HEK293 (cell line): Measurements from ENCODE around the gene TRAPPC2L.

Experiments used
- CTCF ChIA-PET: fragments of 350-600 bp; formaldehyde crosslinking; extraction: SDS; loops from one replicate; lab custom pipeline; 2021; ENCODE audit warnings: antibody characterized with exemption; lab: Yijun Ruan, JAX
- POLR2A ChIA-PET: fragments of 300-600 bp; formaldehyde crosslinking; extraction: SDS; loops from one replicate; lab custom pipeline; 2020; ENCODE audit warnings: antibody characterized with exemption, inconsistent platforms; lab: Yijun Ruan, JAX
- H3K27ac ChIP-seq: fragments of 200-500 bp; sonication (Bioruptor generic); 2 replicates; pipeline ENCODE4 v1.5.1; 2014; ENCODE audit warnings: low read depth, low read length, control low read depth, inconsistent platforms; ENCODE audit errors: extremely low read depth
- H3K36me3 ChIP-seq, 2 experiments: fragments of 200-500 bp in 1 of 2; sonication (Bioruptor generic) in 1 of 2; 1 replicate in 1 of 2; 2 replicates in 1 of 2; pipeline ENCODE4 v1.5.1; 2014 to 2017; ENCODE audit warnings: inconsistent platforms in 2 of 2, low read length in 2 of 2; ENCODE audit not compliant: control insufficient read depth in 2 of 2, insufficient read depth in 1 of 2
- H3K4me1 ChIP-seq: fragments of 200-500 bp; sonication (Bioruptor generic); 2 replicates; pipeline ENCODE4 v1.5.1; 2014; ENCODE audit warnings: mild to moderate bottlenecking, low read length, inconsistent platforms; ENCODE audit not compliant: control insufficient read depth, insufficient read depth
- H3K4me3 ChIP-seq: 2 replicates; pipeline ENCODE4 v1.5.1; 2011; ENCODE audit warnings: low read depth, mild to moderate bottlenecking, control low read depth, low read length, moderate library complexity
- H3K9me3 ChIP-seq: fragments of 200-500 bp; sonication (Bioruptor generic); 2 replicates; pipeline ENCODE4 v1.5.1; 2014; ENCODE audit warnings: low read depth, low read length, inconsistent platforms; ENCODE audit not compliant: control insufficient read depth, insufficient read depth
- BCL11A ChIP-seq: fragments of 450-650 bp; formaldehyde crosslinking; IDR thresholded peaks from 2 replicates; pipeline ENCODE4 v1.5.1; 2016; ENCODE audit warnings: low read depth, missing biosample characterization, missing genetic modification characterization
- OVOL3 ChIP-seq: fragments of 450-650 bp; formaldehyde crosslinking; IDR thresholded peaks from 2 replicates; pipeline ENCODE4 v1.5.1; 2016; ENCODE audit warnings: missing biosample characterization, missing genetic modification characterization
- ZBTB10 ChIP-seq: fragments of 450-650 bp; formaldehyde crosslinking; IDR thresholded peaks from 2 replicates; pipeline ENCODE4 v1.5.1; 2016; ENCODE audit warnings: missing biosample characterization, missing genetic modification characterization
- ZBTB6 ChIP-seq: fragments of 450-650 bp; formaldehyde crosslinking; IDR thresholded peaks from 2 replicates; pipeline ENCODE4 v1.5.1; 2017; ENCODE audit warnings: missing biosample characterization, missing genetic modification characterization
- ZBTB7A ChIP-seq: fragments of 450-650 bp; formaldehyde crosslinking; IDR thresholded peaks from 2 replicates; pipeline ENCODE4 v1.5.1; 2016; ENCODE audit warnings: low read depth, missing biosample characterization, missing genetic modification characterization
- ZIC2 ChIP-seq: fragments of 450-650 bp; formaldehyde crosslinking; IDR thresholded peaks from 2 replicates; pipeline ENCODE4 v1.5.1; 2016; ENCODE audit warnings: missing biosample characterization, missing genetic modification characterization
- ZNF112 ChIP-seq: fragments of 450-650 bp; formaldehyde crosslinking; IDR thresholded peaks from 2 replicates; pipeline ENCODE4 v1.5.0; 2017; ENCODE audit warnings: missing biosample characterization, missing genetic modification characterization
- ZNF132 ChIP-seq: fragments of 450-650 bp; formaldehyde crosslinking; IDR thresholded peaks from 2 replicates; pipeline ENCODE4 v1.5.1; 2017; ENCODE audit warnings: missing biosample characterization, missing genetic modification characterization, borderline replicate concordance
- ZNF335 ChIP-seq: fragments of 450-650 bp; formaldehyde crosslinking; conservative IDR thresholded peaks from 2 replicates; pipeline ENCODE4 v1.5.1; 2016; ENCODE audit warnings: missing biosample characterization, missing genetic modification characterization
- ZNF391 ChIP-seq: fragments of 450-650 bp; formaldehyde crosslinking; IDR thresholded peaks from 2 replicates; pipeline ENCODE4 v1.5.1; 2016; ENCODE audit warnings: low read depth, missing biosample characterization, missing genetic modification characterization, borderline replicate concordance
- ZNF398 ChIP-seq: fragments of 450-650 bp; formaldehyde crosslinking; IDR thresholded peaks from 2 replicates; pipeline ENCODE4 v1.5.1; 2017; ENCODE audit warnings: missing biosample characterization, missing genetic modification characterization
- ZNF514 ChIP-seq: fragments of 450-650 bp; formaldehyde crosslinking; IDR thresholded peaks from 2 replicates; pipeline ENCODE4 v1.5.1; 2016; ENCODE audit warnings: missing biosample characterization, missing genetic modification characterization
- ZNF544 ChIP-seq: fragments of 450-650 bp; formaldehyde crosslinking; IDR thresholded peaks from 2 replicates; pipeline ENCODE4 v1.5.0; 2017; ENCODE audit warnings: missing biosample characterization, missing genetic modification characterization
- ZNF660 ChIP-seq: fragments of 450-650 bp; IDR thresholded peaks from 2 replicates; pipeline ENCODE4 v1.5.1; 2018; ENCODE audit warnings: missing biosample characterization, mild to moderate bottlenecking, missing genetic modification characterization
- ZNF664 ChIP-seq: fragments of 450-650 bp; formaldehyde crosslinking; IDR thresholded peaks from 2 replicates; pipeline ENCODE4 v1.5.1; 2016; ENCODE audit warnings: missing biosample characterization, missing genetic modification characterization
- ZNF692 ChIP-seq: fragments of 450-650 bp; formaldehyde crosslinking; IDR thresholded peaks from 2 replicates; pipeline ENCODE4 v1.5.1; 2016; ENCODE audit warnings: missing biosample characterization, missing genetic modification characterization
- ZNF843 ChIP-seq: fragments of 450-650 bp; formaldehyde crosslinking; IDR thresholded peaks from 2 replicates; pipeline ENCODE4 v1.5.1; 2016; ENCODE audit warnings: missing biosample characterization, missing genetic modification characterization
- ZSCAN30 ChIP-seq: fragments of 450-650 bp; IDR thresholded peaks from 2 replicates; pipeline ENCODE4 v1.5.1; 2018; ENCODE audit warnings: missing biosample characterization, mild to moderate bottlenecking, missing genetic modification characterization, moderate library complexity
- TF ChIP-seq, protein P1 (sequence below): fragments of 450-650 bp; formaldehyde crosslinking; conservative IDR thresholded peaks from 2 replicates; pipeline ENCODE4 v1.5.1; 2016; ENCODE audit warnings: low read depth, missing biosample characterization, missing genetic modification characterization
- TF ChIP-seq, protein P2 (sequence below): fragments of 450-650 bp; formaldehyde crosslinking; conservative IDR thresholded peaks from 2 replicates; pipeline ENCODE4 v1.5.1; 2016; ENCODE audit warnings: low read depth, missing biosample characterization, missing genetic modification characterization

TRAPPC2L gene

DNA sequence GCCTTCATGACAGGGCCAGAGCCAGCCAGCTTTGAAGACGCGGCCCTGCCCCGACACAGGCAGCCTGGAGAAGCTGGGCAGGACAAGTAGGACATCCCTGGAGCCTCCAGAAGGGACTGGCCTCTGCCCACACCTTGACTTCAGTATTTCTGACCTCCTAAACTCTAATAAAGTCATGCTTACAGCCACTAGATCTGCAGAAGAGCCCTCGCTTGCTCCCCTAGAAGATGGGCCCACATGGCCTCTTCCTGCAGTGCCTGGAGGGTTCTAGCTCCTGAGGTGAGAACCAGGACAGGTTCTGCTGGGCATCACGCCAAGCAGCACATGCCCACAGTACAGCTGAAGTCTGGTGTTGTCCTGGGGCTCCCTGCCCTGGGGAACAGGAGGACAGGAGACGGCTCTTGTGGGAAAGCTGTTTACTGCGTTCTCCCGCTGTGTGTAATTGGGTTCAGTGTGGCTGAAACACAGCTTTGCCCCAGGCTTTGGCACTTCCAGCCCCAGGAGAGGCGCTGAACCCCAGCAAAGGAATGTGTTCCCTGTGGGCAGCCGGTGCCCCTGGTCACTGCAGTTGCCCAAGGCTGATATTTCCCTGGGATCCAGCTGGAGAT is 47.8 kb upstream of the TRAPPC2L start:
- peaks cover 5% of the 10 kb centered on the region for H3K4me1 ChIP-seq
- peaks cover 0 to 69% of the 10 kb centered on the region in 2 experiments; a peak in 1 of 3 replicates for H3K36me3 ChIP-seq
- no peak overlapping the region for H3K4me3 ChIP-seq
- ChIA-PET CTCF (interaction anchor here (0.5 to 3.3 kb wide), 3 partner anchors 72 to 494 kb away, joined by 3 to 25 read pairs (median 6); no protein-coding TSS in a partner anchor), POLR2A (interaction anchor here (1.0 to 5.2 kb wide), 15 partner anchors 9 to 408 kb away, joined by 3 to 33 read pairs (median 6); partner anchors contain the start of genes CDH15, GALNS, TRAPPC2L and ZNF778)
- H3K9me3 ChIP-seq, result no peaks in the 10 kb centered on the region
- H3K27ac ChIP-seq, result peak overlapping the region; percentile 87
- TF ChIP-seq ZNF335 (tag by site-specific recombination) (peak; percentile 51), ZIC2 (tag by site-specific recombination) (peak; percentile 89), ZNF664 (no peak), ZNF391 (tag by site-specific recombination) (0 out of 2 replicates have a peak, but pooled peaks have one; percentile 23), ZBTB10 (tag by site-specific recombination) (peak; percentile 44; the same call in 1 of the 2 replicates), ZNF692 (tag by site-specific recombination) (peak; percentile 98), ZNF660 (tag by site-specific recombination) (peak; percentile 45; the same call in 1 of the 2 replicates), ZNF132 (no peak), ZNF843 (0 out of 2 replicates have a peak, but pooled peaks have one; percentile 10), BCL11A (tag by site-specific recombination) (0 out of 2 replicates have a peak, but pooled peaks have one; percentile 55), ZBTB6 (tag by site-specific recombination) (no peak), ZSCAN30 (tag by site-specific recombination) (peak; percentile 45; the same call in 1 of the 2 replicates), ZNF514 (no peak), ZNF544 (tag by site-specific recombination) (no peak), ZNF112 (tag by site-specific recombination) (no peak), ZBTB7A (tag by site-specific recombination) (0 out of 2 replicates have a peak, but pooled peaks have one; percentile 34), OVOL3 (peak; percentile 20), ZNF398 (tag by site-specific recombination) (peak; percentile 98)
- TF ChIP-seq, protein P1, sequence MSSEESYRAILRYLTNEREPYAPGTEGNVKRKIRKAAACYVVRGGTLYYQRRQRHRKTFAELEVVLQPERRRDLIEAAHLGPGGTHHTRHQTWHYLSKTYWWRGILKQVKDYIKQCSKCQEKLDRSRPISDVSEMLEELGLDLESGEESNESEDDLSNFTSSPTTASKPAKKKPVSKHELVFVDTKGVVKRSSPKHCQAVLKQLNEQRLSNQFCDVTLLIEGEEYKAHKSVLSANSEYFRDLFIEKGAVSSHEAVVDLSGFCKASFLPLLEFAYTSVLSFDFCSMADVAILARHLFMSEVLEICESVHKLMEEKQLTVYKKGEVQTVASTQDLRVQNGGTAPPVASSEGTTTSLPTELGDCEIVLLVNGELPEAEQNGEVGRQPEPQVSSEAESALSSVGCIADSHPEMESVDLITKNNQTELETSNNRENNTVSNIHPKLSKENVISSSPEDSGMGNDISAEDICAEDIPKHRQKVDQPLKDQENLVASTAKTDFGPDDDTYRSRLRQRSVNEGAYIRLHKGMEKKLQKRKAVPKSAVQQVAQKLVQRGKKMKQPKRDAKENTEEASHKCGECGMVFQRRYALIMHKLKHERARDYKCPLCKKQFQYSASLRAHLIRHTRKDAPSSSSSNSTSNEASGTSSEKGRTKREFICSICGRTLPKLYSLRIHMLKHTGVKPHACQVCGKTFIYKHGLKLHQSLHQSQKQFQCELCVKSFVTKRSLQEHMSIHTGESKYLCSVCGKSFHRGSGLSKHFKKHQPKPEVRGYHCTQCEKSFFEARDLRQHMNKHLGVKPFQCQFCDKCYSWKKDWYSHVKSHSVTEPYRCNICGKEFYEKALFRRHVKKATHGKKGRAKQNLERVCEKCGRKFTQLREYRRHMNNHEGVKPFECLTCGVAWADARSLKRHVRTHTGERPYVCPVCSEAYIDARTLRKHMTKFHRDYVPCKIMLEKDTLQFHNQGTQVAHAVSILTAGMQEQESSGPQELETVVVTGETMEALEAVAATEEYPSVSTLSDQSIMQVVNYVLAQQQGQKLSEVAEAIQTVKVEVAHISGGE (tag by site-specific recombination), result 0 out of 2 replicates have a peak, but pooled peaks have one; percentile 8
- TF ChIP-seq, protein P2, sequence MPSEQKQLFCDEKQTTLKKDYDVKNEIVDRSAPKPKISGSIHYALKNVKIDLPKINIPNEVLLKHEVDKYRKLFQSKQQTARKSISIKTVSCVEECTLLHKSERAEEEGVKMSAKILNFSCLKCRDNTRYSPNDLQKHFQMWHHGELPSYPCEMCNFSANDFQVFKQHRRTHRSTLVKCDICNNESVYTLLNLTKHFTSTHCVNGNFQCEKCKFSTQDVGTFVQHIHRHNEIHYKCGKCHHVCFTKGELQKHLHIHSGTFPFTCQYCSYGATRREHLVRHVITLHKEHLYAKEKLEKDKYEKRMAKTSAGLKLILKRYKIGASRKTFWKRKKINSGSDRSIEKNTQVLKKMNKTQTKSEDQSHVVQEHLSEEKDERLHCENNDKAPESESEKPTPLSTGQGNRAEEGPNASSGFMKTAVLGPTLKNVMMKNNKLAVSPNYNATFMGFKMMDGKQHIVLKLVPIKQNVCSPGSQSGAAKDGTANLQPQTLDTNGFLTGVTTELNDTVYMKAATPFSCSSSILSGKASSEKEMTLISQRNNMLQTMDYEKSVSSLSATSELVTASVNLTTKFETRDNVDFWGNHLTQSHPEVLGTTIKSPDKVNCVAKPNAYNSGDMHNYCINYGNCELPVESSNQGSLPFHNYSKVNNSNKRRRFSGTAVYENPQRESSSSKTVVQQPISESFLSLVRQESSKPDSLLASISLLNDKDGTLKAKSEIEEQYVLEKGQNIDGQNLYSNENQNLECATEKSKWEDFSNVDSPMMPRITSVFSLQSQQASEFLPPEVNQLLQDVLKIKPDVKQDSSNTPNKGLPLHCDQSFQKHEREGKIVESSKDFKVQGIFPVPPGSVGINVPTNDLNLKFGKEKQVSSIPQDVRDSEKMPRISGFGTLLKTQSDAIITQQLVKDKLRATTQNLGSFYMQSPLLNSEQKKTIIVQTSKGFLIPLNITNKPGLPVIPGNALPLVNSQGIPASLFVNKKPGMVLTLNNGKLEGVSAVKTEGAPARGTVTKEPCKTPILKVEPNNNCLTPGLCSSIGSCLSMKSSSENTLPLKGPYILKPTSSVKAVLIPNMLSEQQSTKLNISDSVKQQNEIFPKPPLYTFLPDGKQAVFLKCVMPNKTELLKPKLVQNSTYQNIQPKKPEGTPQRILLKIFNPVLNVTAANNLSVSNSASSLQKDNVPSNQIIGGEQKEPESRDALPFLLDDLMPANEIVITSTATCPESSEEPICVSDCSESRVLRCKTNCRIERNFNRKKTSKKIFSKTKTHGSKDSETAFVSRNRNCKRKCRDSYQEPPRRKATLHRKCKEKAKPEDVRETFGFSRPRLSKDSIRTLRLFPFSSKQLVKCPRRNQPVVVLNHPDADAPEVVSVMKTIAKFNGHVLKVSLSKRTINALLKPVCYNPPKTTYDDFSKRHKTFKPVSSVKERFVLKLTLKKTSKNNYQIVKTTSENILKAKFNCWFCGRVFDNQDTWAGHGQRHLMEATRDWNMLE (tag by site-specific recombination), result no peak
